ENCODE data around the gene P2RY2. TPM values are rescaled to one million over a fixed set of nuclear protein-coding genes. Genes with fewer than 3 reads are reported as not detected.

P2RY2 gene
- 1 to 10 TPM in 1 of 2 donors, under 1 TPM in 1; 0.74 to 3.1 TPM for total RNA-seq
- long read RNA-seq, donor 1: 0 reads
- long read RNA-seq, donor 2, partial matches to known transcripts: 1 of 5 reads
- long read RNA-seq, donor 2, other reads (novel, unspliced or antisense): 0 of 5 reads

- intact Hi-C loops (cut with DNase I): no loop called here
- peak; percentile 90 for DNase-seq (ENCODE audit: low spot score)
Measured at GRCh38 chr11:73218106-73218829, at the start of gene P2RY2. P2RY2 (plus strand) TSS chr11:73218281; CDS start chr11:73234160, 15,879 bp downstream.

- intact Hi-C loops (cut with DNase I): loop anchor here in 1 of 2 donors (5.0 kb wide), 1 partner anchor 317 kb away; no protein-coding TSS in a partner anchor
- DNase-seq (ENCODE audit: low spot score): peak; percentile 30
Measured at GRCh38 chr11:73168925-73169579, 49.0 kb upstream of the P2RY2 start.

GRCh38 chr11:73170140-73170539 lies 47.9 kb upstream of the P2RY2 start:
- intact Hi-C loops (cut with DNase I): loop anchor here in 1 of 2 donors (10.0 kb wide), 1 partner anchor 445 kb away; no protein-coding TSS in a partner anchor
- peak; percentile 38 for DNase-seq (ENCODE audit: low spot score)

- intact Hi-C loops (cut with DNase I): loop anchor here in 1 of 2 donors (10.0 kb wide), 1 partner anchor 447 kb away; no protein-coding TSS in a partner anchor
- DNase-seq (ENCODE audit: low spot score): peak; percentile 15
Measured at GRCh38 chr11:73171436-73172161, 46.5 kb upstream of the P2RY2 start.

- peak; percentile 28 for DNase-seq (ENCODE audit: low spot score)
- intact Hi-C loops (cut with DNase I): loop anchor here in 1 of 2 donors (10.0 kb wide), 1 partner anchor 448 kb away; no protein-coding TSS in a partner anchor
Measured at GRCh38 chr11:73172992-73173656, 45.0 kb upstream of the P2RY2 start.

- intact Hi-C loops (cut with DNase I): loop anchor here in 1 of 2 donors (10.0 kb wide), 1 partner anchor 449 kb away; no protein-coding TSS in a partner anchor
- DNase-seq (ENCODE audit: low spot score): peak; percentile 84
Measured at GRCh38 chr11:73173755-73174494, 44.2 kb upstream of the P2RY2 start.

- intact Hi-C loops (cut with DNase I): loop anchor here in 1 of 2 donors (10.0 kb wide), 1 partner anchor 450 kb away; no protein-coding TSS in a partner anchor
Measured at GRCh38 chr11:73174495-73174791, 43.6 kb upstream of the P2RY2 start.

GRCh38 chr11:73175551-73176144 lies 42.4 kb upstream of the P2RY2 start:
- peak; percentile 19 for DNase-seq (ENCODE audit: low spot score)
- intact Hi-C loops (cut with DNase I): loop anchor here (2.0 to 10.0 kb wide), 3 partner anchors 345 to 451 kb away; no protein-coding TSS in a partner anchor

More at GRCh38 chr11:73174495-73174791, 43.6 kb upstream of the P2RY2 start:
- DNase-seq (ENCODE audit: low spot score): no peak

- DNase-seq (ENCODE audit: low spot score): peak; percentile 43
- intact Hi-C loops (cut with DNase I): loop anchor here (2.0 to 10.0 kb wide), 3 partner anchors 346 to 452 kb away; no protein-coding TSS in a partner anchor
Measured at GRCh38 chr11:73176145-73176873, 41.8 kb upstream of the P2RY2 start.

- DNase-seq (ENCODE audit: low spot score): peak; percentile 24
- intact Hi-C loops (cut with DNase I): loop anchor here (2.0 to 10.0 kb wide), 3 partner anchors 346 to 452 kb away; no protein-coding TSS in a partner anchor
Measured at GRCh38 chr11:73176874-73177155, 41.3 kb upstream of the P2RY2 start.

- peak; percentile 89 for DNase-seq (ENCODE audit: low spot score)
- intact Hi-C loops (cut with DNase I): loop anchor here (2.0 to 10.0 kb wide), 3 partner anchors 347 to 453 kb away; no protein-coding TSS in a partner anchor
Measured at GRCh38 chr11:73177380-73177777, 40.7 kb upstream of the P2RY2 start.

- DNase-seq (ENCODE audit: low spot score): peak; percentile 96
- intact Hi-C loops (cut with DNase I): loop anchor here (2.0 to 10.0 kb wide), 3 partner anchors 347 to 453 kb away; no protein-coding TSS in a partner anchor
Measured at GRCh38 chr11:73177778-73178539, 40.1 kb upstream of the P2RY2 start.

GRCh38 chr11:73178681-73179080 lies 39.4 kb upstream of the P2RY2 start:
- intact Hi-C loops (cut with DNase I): loop anchor here (2.0 to 10.0 kb wide), 3 partner anchors 348 to 454 kb away; no protein-coding TSS in a partner anchor
- DNase-seq (ENCODE audit: low spot score): peak; percentile 31

GRCh38 chr11:73182824-73183321 lies 35.2 kb upstream of the P2RY2 start:
- intact Hi-C loops (cut with DNase I): loop anchor here in 1 of 2 donors (10.0 kb wide), 1 partner anchor 102 kb away; no protein-coding TSS in a partner anchor
- DNase-seq (ENCODE audit: low spot score): no peak

- peak; percentile 90 for DNase-seq (ENCODE audit: low spot score)
- intact Hi-C loops (cut with DNase I): loop anchor here (5.0 to 10.0 kb wide), 3 partner anchors 57 to 102 kb away; no protein-coding TSS in a partner anchor
Measured at GRCh38 chr11:73184953-73185671, 33.0 kb upstream of the P2RY2 start.

Data from posterior vena cava (tissue), 2 donors.